ENCODE results near the gene KIF18A.
"Not testable (repeated sequence)": the region's sequence is repeated elsewhere in the genome, so short reads cannot be mapped to it uniquely, and the experiment has no call there.

Gene KIF18A

GRCh38 chr11:28107191-28107749 is 686 bp downstream of the KIF18A start:
- DNase-seq: no peak

- DNase-seq: no peak
Observed at GRCh38 chr11:28106353-28107043, 1.5 kb downstream of the KIF18A start.

GRCh38 chr11:28105869-28106268 is 2.1 kb downstream of the KIF18A start:
- no peak for DNase-seq

- no peak for DNase-seq
Observed at GRCh38 chr11:28104984-28105383, 3.0 kb downstream of the KIF18A start.

GRCh38 chr11:28104425-28104824 is 3.5 kb downstream of the KIF18A start:
- no peak for DNase-seq

GRCh38 chr11:28102300-28102699 is 5.7 kb downstream of the KIF18A start:
- not testable (repeated sequence) for DNase-seq

GRCh38 chr11:28100665-28101064 is 7.3 kb downstream of the KIF18A start:
- DNase-seq: no peak

- DNase-seq: no peak
Observed at GRCh38 chr11:28099715-28100114, 8.2 kb downstream of the KIF18A start.

- DNase-seq: no peak
Observed at GRCh38 chr11:28098257-28098656, 9.7 kb downstream of the KIF18A start.

GRCh38 chr11:28092786-28093185 is 15.2 kb downstream of the KIF18A start:
- DNase-seq: no peak

- no peak for DNase-seq
Observed at GRCh38 chr11:28090052-28090749, 17.8 kb downstream of the KIF18A start.

GRCh38 chr11:28089378-28089777 is 18.6 kb downstream of the KIF18A start:
- no peak for DNase-seq

- DNase-seq: not testable (repeated sequence)
Observed at GRCh38 chr11:28087693-28088092, 20.3 kb downstream of the KIF18A start.

GRCh38 chr11:28087192-28087591 is 20.8 kb downstream of the KIF18A start:
- not testable (repeated sequence) for DNase-seq

- DNase-seq: no peak
Observed at GRCh38 chr11:28086569-28086968, 21.4 kb downstream of the KIF18A start.

- DNase-seq: no peak
Observed at GRCh38 chr11:28083118-28083517, 24.8 kb downstream of the KIF18A start.

GRCh38 chr11:28077521-28077920 is 30.4 kb downstream of the KIF18A start:
- no peak for DNase-seq

GRCh38 chr11:28072321-28072720 is 35.6 kb downstream of the KIF18A start:
- no peak for DNase-seq

GRCh38 chr11:28071305-28071704 is 36.7 kb downstream of the KIF18A start:
- DNase-seq: no peak

- no peak for DNase-seq
Observed at GRCh38 chr11:28058333-28058732, 49.6 kb downstream of the KIF18A start.

- DNase-seq: no peak
Observed at GRCh38 chr11:28054821-28055220, 53.1 kb downstream of the KIF18A start.

GRCh38 chr11:28049338-28050216 is 58.4 kb downstream of the KIF18A start:
- no peak for DNase-seq
